PC-9 (cell line): ENCODE results near the gene DUSP9. TPM values are rescaled to one million over a fixed set of nuclear protein-coding genes. Genes with fewer than 3 reads are reported as not detected.

Experiments used
- BruUV-seq: library from RNA; stranded (reverse); fragments of 400-500 nt; replicated peaks from 2 replicates; lab custom pipeline; 2021; lab: Mats Ljungman, UMichigan
- CTCF ChIA-PET: fragments of 300-600 bp; sonication (Branson Sonifier 250); formaldehyde crosslinking; loops from one replicate; lab custom pipeline; 2022; ENCODE audit warnings: antibody characterized with exemption; lab: Charles Lee
- POLR2A ChIA-PET: fragments of 300-600 bp; sonication (Branson Sonifier 250); formaldehyde crosslinking; loops from one replicate; lab custom pipeline; 2022; ENCODE audit warnings: antibody characterized with exemption; ENCODE audit not compliant: unreplicated experiment; lab: Charles Lee
- DNase-seq, 2 experiments: peaks; one replicate each; pipeline versions ENCODE4 v3.0.0 to v3.0.0-alpha.2; 2015 to 2022; ENCODE audit warnings: mixed read lengths in 1 of 2
- H2AFZ ChIP-seq: fragments of 200-600 bp; sonication (generic); 2 replicates; pipeline ENCODE4 v1.8.1; 2017; ENCODE audit warnings: antibody characterized with exemption
- H3F3A ChIP-seq: fragments of 200-600 bp; sonication (generic); 2 replicates; pipeline ENCODE4 v1.8.1; 2017; ENCODE audit warnings: antibody characterized with exemption, mild to moderate bottlenecking, low read depth; ENCODE audit not compliant: insufficient read depth
- H3K27ac ChIP-seq: fragments of 200-600 bp; sonication (generic); 2 replicates; pipeline ENCODE4 v1.6.1; 2016; ENCODE audit warnings: mixed run types
- H3K27me3 ChIP-seq: fragments of 200-600 bp; sonication (generic); 2 replicates; pipeline ENCODE4 v1.6.1; 2016; ENCODE audit warnings: low read depth, mixed run types; ENCODE audit not compliant: insufficient read depth
- H3K36me3 ChIP-seq: fragments of 200-600 bp; sonication (generic); 2 replicates; pipeline ENCODE4 v1.6.1; 2016; ENCODE audit warnings: low read depth, mixed run types
- H3K4me1 ChIP-seq: fragments of 200-600 bp; sonication (generic); replicated peaks from 2 replicates; pipeline ENCODE4 v1.6.1; 2016; ENCODE audit warnings: mixed run types; ENCODE audit not compliant: insufficient read depth
- H3K4me2 ChIP-seq: fragments of 200-600 bp; sonication (generic); 2 replicates; pipeline ENCODE4 v1.6.1; 2017; ENCODE audit warnings: mixed run types
- H3K4me3 ChIP-seq: fragments of 200-600 bp; sonication (generic); 2 replicates; pipeline ENCODE4 v1.6.1; 2016; ENCODE audit warnings: mixed run types
- H3K79me2 ChIP-seq: fragments of 200-600 bp; sonication (generic); 2 replicates; pipeline ENCODE4 v1.6.1; 2017; ENCODE audit warnings: low read depth, mixed run types
- H3K9me2 ChIP-seq: fragments of 200-600 bp; sonication (generic); 2 replicates; pipeline ENCODE4 v1.8.1; 2017; ENCODE audit warnings: mild to moderate bottlenecking; ENCODE audit not compliant: insufficient read depth
- H3K9me3 ChIP-seq: fragments of 200-600 bp; sonication (generic); 2 replicates; pipeline ENCODE4 v1.8.1; 2016; ENCODE audit warnings: low read depth; ENCODE audit not compliant: insufficient read depth
- H4K20me1 ChIP-seq: fragments of 200-600 bp; sonication (generic); 2 replicates; pipeline ENCODE4 v1.8.1; 2017; ENCODE audit not compliant: insufficient read depth
- CTCF ChIP-seq: fragments of 200-600 bp; sonication (generic); conservative IDR thresholded peaks from 2 replicates; pipeline ENCODE4 v1.6.1; 2017; ENCODE audit warnings: mixed run types, antibody characterized with exemption, mild to moderate bottlenecking, moderate library complexity
- EZH2 ChIP-seq: fragments of 200-600 bp; sonication (generic); IDR thresholded peaks from 2 replicates; pipeline ENCODE4 v1.8.0; 2017; ENCODE audit warnings: antibody characterized with exemption, low read depth
- intact Hi-C: fragments of 100-400 bp; cut with micrococcal nuclease; formaldehyde crosslinking; loops from one replicate; pipeline ENCODE4 v1.10.0; 2022; ENCODE audit not compliant: unreplicated experiment
- total RNA-seq: library from RNA; stranded (reverse); gene quantifications from 2 replicates; pipeline ENCODE4 v1.2.3, GENCODE V29; 2021

Gene DUSP9
- total RNA-seq, 1 experiment from 2014 or later: 1.3 TPM

GRCh38 chrX:153667281-153667955 is 20.4 kb downstream of the DUSP9 start:
- peaks cover 21% of the 10 kb centered on the region; the same call in 1 of the 2 replicates for H3K27me3 ChIP-seq
- no peaks in the 10 kb centered on the region for H3K79me2 ChIP-seq
- H3K27ac ChIP-seq: no peak overlapping the region
- no peak for TF ChIP-seq CTCF
- TF ChIP-seq EZH2: no peak
- no peak overlapping the region for H3K4me2 ChIP-seq
- no peak overlapping the region for H2AFZ ChIP-seq
- intact Hi-C loops: loop anchor here (5.0 to 10.0 kb wide), 2 partner anchors 130 to 633 kb away; no protein-coding TSS in a partner anchor
- H3K9me3 ChIP-seq: no peaks in the 10 kb centered on the region
- BruUV-seq: no TSS peak
- no peak for DNase-seq
- H3K4me3 ChIP-seq: no peak overlapping the region
- H3K4me1 ChIP-seq: no peaks in the 10 kb centered on the region
- no peaks in the 10 kb centered on the region for H4K20me1 ChIP-seq
- CTCF ChIA-PET: interaction anchor here (0.5 to 1.8 kb wide), 8 partner anchors 10 to 149 kb away, joined by 3 to 12 read pairs (median 6); no protein-coding TSS in a partner anchor
- no peaks in the 10 kb centered on the region for H3F3A ChIP-seq
- POLR2A ChIA-PET: no interaction called here
- H3K9me2 ChIP-seq: no peaks in the 10 kb centered on the region
- no peaks in the 10 kb centered on the region for H3K36me3 ChIP-seq

GRCh38 chrX:153667956-153668396 is 21.0 kb downstream of the DUSP9 start:
- no TSS peak for BruUV-seq
- POLR2A ChIA-PET: no interaction called here
- Histone ChIP-seq H4K20me1 (no peaks in the 10 kb centered on the region), H3K27ac (no peak overlapping the region), H3K9me3 (no peaks in the 10 kb centered on the region), H2AFZ (no peak overlapping the region), H3K36me3 (no peaks in the 10 kb centered on the region), H3K4me1 (no peaks in the 10 kb centered on the region), H3K9me2 (no peaks in the 10 kb centered on the region), H3K79me2 (no peaks in the 10 kb centered on the region), H3K4me3 (no peak overlapping the region), H3K4me2 (no peak overlapping the region), H3K27me3 (peaks cover 21% of the 10 kb centered on the region; the same call in 1 of the 2 replicates), H3F3A (no peaks in the 10 kb centered on the region)
- TF ChIP-seq CTCF: peak; percentile 85
- TF ChIP-seq EZH2: no peak
- DNase-seq: peak; percentile 43 to 83
- intact Hi-C loops: loop anchor here (1.0 to 10.0 kb wide), 4 partner anchors 58 to 633 kb away; no protein-coding TSS in a partner anchor
- CTCF ChIA-PET: interaction anchor here (0.6 to 1.8 kb wide), 7 partner anchors 11 to 129 kb away, joined by 3 to 12 read pairs (median 6); partner anchors contain the start of gene DUSP9

- H3F3A ChIP-seq: no peaks in the 10 kb centered on the region
- ChIA-PET CTCF (interaction anchor here (0.5 to 1.8 kb wide), 8 partner anchors 22 to 159 kb away, joined by 3 to 12 read pairs (median 6); partner anchors contain the start of gene DUSP9), POLR2A (no interaction called here)
- TF ChIP-seq CTCF: no peak
- TF ChIP-seq EZH2: no peak
- H3K9me3 ChIP-seq: no peaks in the 10 kb centered on the region
- H2AFZ ChIP-seq: no peak overlapping the region
- H3K9me2 ChIP-seq: no peaks in the 10 kb centered on the region
- H3K27me3 ChIP-seq: peaks cover 21% of the 10 kb centered on the region; the same call in 1 of the 2 replicates
- no peaks in the 10 kb centered on the region for H3K79me2 ChIP-seq
- DNase-seq: no peak
- H3K4me1 ChIP-seq: no peaks in the 10 kb centered on the region
- no peaks in the 10 kb centered on the region for H4K20me1 ChIP-seq
- no peak overlapping the region for H3K27ac ChIP-seq
- no peak overlapping the region for H3K4me2 ChIP-seq
- BruUV-seq: no TSS peak
- intact Hi-C loops: loop anchor here (1.0 to 10.0 kb wide), 4 partner anchors 58 to 634 kb away; no protein-coding TSS in a partner anchor
- H3K36me3 ChIP-seq: no peaks in the 10 kb centered on the region
- no peak overlapping the region for H3K4me3 ChIP-seq
Observed at GRCh38 chrX:153668423-153669173, 21.6 kb downstream of the DUSP9 start.
